GM12801 (cell line): ENCODE data around the gene WDR46.

Experiments
- TF ChIP-seq, protein P1 (sequence below): IDR thresholded peaks from one replicate; pipeline ENCODE4 v1.5.1; 2011; ENCODE audit warnings: control low read depth; ENCODE audit not compliant: insufficient read length; ENCODE audit errors: extremely low read depth

WDR46 gene, protein sequence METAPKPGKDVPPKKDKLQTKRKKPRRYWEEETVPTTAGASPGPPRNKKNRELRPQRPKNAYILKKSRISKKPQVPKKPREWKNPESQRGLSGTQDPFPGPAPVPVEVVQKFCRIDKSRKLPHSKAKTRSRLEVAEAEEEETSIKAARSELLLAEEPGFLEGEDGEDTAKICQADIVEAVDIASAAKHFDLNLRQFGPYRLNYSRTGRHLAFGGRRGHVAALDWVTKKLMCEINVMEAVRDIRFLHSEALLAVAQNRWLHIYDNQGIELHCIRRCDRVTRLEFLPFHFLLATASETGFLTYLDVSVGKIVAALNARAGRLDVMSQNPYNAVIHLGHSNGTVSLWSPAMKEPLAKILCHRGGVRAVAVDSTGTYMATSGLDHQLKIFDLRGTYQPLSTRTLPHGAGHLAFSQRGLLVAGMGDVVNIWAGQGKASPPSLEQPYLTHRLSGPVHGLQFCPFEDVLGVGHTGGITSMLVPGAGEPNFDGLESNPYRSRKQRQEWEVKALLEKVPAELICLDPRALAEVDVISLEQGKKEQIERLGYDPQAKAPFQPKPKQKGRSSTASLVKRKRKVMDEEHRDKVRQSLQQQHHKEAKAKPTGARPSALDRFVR

DNA sequence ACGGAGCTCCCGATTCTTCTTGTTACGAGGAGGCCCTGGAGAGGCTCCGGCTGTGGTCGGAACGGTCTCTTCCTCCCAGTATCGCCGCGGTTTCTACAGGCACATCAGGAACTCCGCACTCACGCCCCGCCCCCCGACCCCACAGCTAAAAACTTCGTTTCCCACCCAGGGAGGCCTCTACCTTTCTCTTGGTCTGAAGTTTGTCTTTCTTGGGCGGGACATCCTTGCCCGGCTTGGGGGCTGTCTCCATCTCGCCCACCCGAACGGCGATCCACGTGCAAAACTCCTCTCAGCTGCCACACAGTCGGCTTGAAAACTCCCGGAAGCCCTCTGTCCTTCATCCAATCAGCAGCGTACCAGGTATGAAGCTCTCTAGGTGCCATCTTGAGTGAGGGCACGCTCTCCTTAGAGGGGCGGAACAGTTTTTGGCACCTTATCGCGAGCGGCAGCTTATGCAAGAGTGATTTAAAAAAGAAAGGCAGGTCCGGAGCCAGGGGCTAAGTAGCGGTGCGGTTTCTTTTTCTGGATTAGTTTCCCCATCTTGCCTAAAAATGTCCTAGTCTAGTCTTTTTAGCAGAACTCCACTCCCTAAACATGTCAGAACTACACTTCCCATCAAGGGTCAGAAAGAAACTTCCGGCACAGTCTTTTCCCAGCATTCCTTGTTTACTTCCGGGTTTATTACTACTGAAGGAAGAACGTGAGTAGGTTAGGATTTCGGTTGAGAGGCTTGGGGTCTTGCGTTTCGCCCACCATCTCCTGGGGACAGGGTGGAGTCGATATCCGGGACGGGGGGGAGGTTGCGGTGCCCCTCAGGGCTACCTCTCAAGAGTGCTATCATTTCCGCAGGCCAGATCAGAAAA, at the start of gene WDR46, which contains the start of gene PFDN6:
Gene WDR46, minus strand, starts transcription at position 319 of the 863 bp plus-strand sequence. Its CDS starts 69 bp downstream, at position 250.
Gene PFDN6, plus strand, starts transcription at position 681 of the 863 bp plus-strand sequence. CDS start 256 bp downstream, outside the sequence.
- TF ChIP-seq, protein P1, sequence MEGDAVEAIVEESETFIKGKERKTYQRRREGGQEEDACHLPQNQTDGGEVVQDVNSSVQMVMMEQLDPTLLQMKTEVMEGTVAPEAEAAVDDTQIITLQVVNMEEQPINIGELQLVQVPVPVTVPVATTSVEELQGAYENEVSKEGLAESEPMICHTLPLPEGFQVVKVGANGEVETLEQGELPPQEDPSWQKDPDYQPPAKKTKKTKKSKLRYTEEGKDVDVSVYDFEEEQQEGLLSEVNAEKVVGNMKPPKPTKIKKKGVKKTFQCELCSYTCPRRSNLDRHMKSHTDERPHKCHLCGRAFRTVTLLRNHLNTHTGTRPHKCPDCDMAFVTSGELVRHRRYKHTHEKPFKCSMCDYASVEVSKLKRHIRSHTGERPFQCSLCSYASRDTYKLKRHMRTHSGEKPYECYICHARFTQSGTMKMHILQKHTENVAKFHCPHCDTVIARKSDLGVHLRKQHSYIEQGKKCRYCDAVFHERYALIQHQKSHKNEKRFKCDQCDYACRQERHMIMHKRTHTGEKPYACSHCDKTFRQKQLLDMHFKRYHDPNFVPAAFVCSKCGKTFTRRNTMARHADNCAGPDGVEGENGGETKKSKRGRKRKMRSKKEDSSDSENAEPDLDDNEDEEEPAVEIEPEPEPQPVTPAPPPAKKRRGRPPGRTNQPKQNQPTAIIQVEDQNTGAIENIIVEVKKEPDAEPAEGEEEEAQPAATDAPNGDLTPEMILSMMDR, result no peak

DNA sequence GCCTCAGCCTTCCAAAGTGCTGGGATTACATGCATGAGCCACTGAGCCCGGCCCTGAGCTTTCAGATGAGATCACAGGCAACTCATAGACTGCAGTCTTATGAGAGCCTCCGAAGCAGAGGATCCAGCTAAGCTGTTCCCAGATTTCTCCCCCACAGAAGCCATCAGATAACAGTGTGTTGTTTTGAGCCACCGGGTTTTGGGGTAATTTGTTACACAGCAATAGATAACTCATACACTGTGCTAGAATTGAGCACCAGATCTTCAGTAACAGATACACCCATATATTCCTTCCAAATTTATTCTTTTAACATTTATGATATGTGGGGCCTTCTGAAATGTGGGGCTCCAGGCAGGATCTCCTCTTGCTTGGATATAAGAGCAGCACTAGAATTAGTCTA, 47.5 kb upstream of the WDR46 start:
- TF ChIP-seq, protein P1, result no peak

DNA sequence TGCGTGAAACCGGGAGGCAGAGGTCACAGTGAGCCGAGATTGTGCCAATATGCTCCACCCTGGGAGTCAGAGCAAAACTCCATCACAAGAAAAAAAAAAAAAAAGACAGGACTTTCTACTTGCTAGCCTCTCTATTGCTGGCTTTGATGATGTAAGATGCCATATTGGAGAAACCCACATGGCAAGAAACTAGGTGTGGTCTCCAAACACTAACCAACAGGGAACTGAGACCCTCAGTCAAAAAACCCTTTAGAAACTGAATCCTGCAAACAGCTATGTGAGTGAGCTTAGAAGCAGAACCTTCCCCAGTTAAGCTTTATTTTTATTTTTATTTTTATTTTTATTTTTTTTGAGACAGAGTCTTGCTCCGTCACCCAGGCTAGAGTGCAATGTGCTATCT, 46.9 kb upstream of the WDR46 start:
- TF ChIP-seq, protein P1, result no peak

DNA sequence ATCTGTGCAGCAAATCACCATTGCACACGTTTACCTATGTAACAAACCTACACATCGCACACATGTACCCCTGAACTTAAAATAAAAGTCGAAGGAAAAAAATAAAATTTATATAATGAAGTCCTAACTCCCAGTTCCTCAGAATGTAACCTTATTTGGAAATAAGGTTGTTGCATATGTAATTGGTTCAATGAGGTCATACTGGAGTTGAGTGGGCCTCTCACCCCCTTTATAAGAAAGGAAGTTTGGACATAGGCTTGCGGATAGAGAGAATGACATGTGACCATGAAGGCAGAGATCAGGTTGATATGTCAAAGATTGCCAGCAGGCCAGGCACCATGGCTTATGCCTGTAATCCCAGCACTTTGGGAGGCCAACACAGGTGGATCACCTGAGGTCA, 44.6 kb upstream of the WDR46 start:
- TF ChIP-seq, protein P1, result no peak

DNA sequence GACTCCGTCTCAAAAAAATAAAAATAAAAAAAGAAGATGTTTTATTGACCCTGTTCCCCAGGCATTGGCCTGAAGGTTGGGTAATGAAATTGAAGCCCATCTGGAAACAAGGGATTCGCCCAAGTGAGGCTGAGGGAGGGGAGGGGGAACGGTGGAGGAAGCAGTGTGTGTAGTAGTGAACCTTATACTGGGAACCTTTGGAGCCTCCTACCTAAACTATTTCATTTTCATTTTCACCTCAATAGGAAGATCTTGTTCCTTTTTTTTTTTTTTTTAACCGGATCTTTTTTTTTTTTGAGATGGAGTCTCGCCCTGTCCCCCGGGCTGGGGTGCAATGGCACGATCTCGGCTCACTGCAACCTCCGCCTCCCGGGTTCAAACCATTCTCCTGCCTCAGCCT, 41.7 kb upstream of the WDR46 start:
- TF ChIP-seq, protein P1, result no peak

DNA sequence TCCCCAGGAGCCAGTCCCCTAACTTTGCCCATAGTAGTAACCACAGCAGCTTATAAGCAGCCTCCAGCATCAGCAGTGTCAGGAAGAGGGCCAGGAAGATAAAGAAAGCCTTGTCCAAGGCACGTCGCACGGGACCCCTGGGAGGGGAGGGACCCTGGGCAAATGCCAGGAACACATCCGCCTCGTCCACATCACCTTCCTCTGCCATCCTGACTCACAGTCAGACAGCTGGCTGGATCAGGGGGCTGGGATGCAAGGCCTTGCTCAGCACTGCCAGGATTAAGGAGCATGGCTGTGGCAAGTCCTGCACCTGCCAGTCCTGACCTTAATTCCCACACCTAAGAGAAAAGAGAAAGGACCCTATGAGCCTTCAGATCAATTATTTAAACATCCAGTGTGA, 40.0 kb upstream of the WDR46 start:
- TF ChIP-seq, protein P1, result no peak

DNA sequence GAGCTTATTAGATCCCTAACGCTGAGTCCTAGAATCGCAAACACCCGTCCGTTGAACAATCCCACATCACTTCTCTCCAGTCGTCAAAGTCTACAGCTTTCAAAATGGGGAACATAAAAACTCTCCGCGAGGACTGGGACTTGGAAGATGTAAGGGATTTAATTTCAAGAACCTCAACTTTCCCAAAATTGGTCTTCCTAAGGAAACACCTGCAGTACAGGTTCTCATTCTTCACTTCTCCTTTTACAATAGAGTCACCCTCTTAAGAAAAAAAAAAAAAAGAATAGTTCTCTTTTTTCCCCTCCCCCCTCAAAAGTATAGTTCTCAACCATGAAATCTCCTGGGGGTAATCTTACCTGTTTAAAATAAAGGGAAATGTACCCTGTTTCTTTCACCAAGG, 35.1 kb upstream of the WDR46 start:
- TF ChIP-seq, protein P1, result no peak
